NCI-H146 (cell line): ENCODE measurements around the gene FAF1.

Source experiments
- DNase-seq: peaks from one replicate; lab custom pipeline; 2025; lab: John Stamatoyannopoulos, UW

Gene FAF1

DNA sequence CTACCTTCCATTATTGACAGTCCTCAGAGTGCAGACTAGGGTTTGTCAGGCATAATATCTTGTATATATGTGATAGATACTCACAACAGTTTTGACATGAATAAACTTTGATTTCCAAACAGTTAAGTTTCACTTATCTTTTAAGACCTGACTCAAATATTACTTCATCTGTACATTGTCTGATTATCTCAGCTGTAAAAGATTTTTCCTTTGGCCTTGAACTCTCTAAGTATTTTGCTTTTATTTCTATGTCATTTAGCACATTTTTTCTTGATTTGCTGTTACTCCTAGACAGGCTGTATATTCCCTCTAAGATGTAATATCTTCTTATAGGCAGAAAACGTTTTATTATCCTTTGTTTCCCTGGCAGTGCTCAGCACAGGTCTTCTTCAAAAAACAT is 471.2 kb downstream of the FAF1 start:
- no peak for DNase-seq

DNA sequence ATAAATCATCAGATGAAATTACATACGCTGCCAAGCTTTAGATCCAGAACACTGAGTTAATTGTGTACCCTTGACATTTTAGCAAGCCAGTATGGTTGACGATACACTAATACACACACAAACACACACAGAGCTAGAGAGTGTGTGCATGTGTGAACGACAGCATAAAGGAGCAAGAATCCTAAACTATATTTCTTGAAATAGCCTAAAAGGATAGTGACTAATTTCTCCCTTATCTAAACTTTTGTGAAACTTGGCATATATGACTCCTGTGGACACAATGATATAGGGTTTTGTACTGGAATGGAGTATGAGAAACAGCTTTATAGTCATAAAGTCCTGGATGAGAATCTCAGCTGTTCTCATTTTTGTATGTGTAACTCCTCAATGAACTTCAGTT is 471.7 kb downstream of the FAF1 start:
- DNase-seq: no peak

DNA sequence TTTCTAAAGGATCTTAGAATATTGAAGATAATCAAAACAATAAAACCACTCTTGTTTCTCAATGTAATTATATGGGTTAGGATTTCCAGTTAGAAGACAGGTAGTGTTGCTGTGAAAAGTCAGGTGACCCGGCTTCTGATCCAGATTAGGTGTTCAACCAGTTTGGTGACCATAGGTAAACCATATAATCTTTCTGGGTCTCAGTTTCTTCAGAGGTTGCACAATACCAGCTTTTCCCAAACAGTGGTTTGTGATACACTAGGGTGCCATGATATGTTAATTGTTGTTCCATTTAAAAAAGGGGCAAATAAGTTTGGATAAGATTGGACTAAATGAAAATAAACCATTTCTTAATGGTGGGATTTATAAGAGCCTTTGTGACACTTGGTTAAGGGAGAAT is 472.3 kb downstream of the FAF1 start:
- no peak for DNase-seq

DNA sequence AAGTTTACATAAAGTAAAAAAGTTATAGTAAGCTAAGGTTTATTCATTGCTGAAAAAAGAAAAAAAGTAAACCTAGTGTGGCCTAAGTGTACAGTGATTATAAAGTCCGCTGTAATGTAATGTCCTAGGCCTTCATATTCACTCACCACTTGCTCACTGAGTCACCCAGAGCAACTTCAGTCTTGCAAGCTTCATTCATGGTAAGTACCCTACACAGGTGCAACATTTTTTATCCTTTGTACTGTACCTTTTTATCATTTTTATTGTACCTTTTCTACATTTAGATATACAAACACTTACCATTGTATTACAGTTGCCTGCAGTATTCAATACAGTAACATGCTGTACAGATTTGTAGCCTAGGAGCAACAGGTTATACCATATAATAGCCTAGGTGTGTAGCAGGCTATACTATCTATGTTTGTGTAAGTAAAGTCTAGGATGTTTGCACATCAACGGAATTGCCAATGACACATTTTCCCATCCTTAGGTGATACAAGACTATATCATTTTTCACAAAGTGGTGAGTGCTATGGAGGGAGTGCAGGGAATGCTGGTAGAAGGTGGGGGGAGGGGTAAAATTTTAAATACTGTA is 478.8 kb downstream of the FAF1 start:
- no peak for DNase-seq

DNA sequence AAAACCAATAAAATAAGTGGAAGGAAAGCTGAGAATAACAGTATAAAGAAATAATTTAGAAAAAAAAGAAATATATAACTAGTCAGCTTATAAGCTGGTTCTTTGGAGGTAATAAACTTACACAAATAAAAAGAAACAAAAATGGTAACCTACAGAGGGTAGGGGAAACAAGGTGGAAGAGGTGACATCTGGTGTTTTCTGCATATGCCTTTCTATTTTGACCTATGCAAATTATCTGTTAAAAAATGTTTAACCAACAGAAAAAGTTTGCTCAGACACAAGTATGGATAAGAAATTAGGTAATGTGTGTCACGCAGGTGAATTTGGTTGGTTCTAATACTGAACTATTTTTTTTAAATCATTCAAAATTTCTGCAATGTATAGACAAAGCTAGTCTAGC is 483.3 kb downstream of the FAF1 start:
- no peak for DNase-seq

DNA sequence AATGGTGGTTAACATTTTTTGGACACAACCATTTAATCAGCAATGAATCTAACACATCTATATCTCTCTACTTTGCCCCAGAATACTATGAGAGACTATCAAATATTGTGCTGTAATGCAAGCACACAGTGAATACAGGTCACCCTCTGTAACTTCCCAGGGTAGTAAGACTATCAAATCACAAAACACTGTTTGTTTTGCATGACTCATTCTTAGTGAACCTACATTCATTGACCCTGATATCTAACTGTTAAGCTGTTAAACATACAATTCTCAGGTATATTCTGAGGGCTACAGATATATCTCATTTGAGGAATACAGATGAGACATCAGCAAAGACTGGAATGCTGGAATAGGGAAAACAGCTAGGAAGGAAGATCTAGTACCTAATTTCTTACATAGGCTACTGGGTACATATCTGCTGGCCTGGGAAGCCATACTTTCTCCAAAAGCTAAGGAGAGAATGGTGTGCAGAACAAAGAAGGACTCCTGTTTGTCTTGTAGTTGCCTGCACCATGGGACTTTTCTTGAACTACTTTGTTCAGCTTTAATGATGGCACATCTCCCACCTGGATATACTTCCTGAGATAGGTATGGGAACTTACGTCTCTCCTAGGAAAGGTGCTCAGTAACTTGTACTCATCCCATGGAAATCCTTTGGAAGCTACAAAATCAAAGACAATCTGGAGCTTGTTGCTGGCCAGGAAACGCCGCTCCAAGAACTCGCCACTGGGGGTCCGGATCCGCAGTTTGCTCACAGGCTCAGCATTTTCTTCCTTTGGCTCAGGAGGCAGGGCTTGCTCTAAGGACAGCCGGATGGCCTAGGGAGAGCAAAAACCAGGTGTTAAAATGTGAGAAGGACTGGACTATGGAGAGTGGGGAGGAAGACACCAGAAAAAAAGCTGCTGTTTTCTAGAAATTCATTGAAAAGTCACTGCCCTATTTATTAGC is 484.9 kb downstream of the FAF1 start:
- DNase-seq: peak; percentile 26

DNA sequence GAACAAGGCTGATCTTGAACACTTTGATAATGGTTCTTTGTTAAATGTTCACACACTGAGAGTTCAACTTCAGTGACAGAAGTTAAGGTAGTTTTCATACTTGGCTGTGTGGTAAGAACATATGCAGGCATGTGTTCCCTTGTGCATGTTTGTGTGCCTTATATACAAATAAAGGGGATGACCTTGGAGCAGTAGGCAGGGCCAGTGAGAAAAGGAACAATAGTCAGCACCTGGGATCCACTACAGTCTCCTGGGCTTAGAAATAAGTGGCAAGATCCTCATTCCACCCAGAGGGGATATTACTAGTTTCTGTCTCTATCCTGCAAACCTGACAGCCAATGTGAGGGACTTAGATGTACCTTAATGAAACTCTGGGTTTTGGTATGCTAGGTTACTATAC is 486.6 kb downstream of the FAF1 start:
- DNase-seq: no peak

DNA sequence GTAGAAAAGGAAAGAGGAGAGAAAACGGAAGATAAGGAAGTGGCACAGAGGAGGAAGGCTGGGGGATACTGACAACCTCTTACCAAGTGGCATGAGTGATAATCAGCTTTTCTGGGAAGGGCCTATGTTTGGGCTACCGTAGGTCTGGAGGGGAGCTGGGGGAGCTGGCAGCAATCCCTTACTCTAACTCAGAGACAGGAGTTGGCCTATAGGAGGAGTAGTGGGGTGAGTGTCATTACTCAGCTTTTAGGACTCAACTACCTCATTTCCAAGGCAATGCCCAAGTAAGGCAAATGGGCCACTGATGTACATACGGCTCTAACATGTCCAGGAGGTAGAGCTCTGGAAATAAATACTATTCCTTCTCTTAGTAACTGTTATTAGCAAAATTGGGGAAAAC is 488.1 kb downstream of the FAF1 start:
- no peak for DNase-seq

DNA sequence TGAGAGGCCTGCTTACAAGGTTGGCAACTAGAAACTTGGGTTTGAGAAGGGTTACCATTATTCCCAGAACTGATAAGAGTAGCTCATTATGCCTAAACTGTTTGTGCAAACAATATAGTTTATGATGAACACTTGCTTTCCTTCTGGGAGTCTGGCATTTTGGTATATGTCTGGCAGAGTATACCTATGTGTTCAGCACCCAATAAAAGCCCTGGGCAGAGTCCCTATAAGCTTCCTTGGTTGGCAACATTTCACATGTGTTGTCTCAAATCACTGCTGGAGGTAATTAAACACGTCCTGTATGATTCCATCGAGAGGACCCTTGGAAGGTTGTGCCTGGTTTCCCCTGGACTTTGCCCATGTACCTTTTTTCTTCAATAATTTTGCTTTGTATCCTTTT is 497.1 kb downstream of the FAF1 start:
- DNase-seq: no peak

DNA sequence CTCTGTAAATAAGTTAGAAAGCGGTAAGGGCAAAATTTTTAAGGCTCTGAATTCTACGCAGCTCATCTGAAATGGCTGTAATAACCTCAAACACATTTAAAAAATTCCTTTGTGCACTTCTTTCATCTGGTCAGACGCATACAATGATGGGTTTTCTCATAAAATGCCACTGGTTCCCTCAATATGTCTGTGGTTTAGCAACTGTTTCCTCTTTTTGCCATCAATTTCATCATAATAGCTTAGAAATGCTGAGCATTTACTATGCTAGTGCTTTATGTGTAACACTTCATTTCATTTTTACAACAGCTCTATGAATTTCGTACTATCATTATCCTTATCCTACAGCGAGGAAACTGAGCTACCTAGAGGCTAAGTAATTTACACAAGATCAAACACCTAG is 501.6 kb downstream of the FAF1 start:
- no peak for DNase-seq

DNA sequence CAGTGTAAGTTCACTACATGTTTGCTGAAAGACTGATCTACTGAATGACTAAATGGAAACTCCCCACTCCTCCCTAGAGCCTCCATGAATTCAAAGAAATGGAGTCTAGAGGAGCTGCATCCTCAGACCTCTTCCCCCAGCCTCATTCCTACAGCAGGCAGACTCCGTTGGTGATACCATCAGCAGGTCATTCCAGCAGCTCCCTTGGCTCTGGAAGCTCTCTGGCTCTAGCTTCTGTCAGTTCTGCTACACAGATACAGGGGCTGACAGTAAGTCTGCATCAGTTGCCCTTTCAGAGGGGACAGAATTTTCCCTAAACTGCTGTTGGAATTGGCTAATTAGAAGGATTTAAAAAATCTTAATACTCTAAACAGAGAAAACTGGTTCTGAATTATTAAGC is 505.2 kb downstream of the FAF1 start:
- no peak for DNase-seq

DNA sequence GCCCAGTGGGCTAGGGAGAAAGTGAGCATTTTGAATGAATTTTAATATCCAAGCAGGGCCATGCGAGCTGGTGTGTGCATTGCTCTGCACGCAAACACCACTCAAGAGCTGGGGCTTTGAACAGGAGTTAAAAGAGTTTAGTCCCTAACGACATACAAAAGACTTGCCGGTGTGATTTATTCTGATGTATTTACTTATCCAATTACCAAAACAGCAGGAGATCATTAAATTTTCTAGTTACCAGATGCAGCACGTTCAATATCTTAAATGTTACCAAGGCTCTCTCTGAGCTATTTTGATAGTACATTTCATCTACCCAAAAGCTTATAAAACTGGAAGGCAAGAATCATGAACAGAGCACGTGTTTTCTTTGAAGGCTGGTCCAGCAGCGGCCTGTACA is 506.8 kb downstream of the FAF1 start:
- peak; percentile 60 for DNase-seq

DNA sequence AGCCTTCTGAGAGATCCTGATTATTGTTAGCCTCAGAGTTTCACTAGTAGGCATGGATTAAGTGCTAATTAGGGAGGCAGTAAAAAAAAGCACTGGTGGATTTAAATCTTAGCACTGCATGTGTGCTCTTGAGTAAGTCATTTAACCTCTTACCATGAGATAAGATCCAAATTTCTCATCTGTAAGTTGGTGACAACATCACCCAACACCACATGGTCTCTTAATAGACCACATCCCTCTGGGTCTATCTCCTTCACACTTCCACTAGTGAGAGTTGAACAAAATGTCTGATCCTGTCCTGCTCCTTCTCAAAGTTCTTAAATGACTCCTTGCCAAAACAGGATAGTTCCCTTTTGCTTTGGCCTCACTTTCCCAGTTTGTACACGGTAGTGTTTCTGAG is 507.4 kb downstream of the FAF1 start:
- no peak for DNase-seq

DNA sequence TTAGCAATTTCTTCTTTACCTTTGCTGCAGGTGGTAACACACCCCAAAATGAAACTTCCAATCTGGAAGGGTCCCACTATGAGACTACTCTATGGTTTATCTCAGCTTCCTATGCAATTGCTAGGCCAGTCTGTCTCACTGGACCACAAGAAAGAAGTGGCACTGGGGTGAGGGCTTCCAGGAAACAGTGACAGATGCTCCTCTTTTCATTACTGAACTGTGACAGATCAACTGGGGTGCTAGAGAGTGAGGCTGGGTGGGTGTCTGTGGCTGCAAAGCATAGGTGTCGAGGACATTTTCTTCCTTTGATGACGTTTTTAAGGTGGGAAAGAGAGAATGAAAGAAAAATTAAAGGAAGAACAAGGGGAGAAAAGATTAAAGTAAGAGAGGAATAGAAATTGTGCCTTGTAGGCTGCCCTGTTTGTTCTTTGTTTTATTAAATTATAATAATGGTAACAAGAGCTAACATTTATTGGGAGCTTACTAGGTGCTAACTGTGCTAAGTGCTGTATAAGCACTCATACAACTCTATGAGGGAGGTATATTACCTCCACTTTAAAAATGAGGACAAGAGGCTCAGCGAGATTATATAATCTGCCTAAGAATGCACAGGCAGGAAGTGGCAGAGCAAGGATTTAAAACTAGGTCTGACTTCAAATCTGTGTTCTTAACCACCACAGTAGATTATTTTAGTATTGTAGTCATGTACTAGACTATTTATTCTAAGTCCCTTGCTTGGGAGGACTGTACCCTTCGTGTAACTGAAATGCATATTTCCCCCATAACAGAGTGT is 509.0 kb downstream of the FAF1 start:
- no peak for DNase-seq

DNA sequence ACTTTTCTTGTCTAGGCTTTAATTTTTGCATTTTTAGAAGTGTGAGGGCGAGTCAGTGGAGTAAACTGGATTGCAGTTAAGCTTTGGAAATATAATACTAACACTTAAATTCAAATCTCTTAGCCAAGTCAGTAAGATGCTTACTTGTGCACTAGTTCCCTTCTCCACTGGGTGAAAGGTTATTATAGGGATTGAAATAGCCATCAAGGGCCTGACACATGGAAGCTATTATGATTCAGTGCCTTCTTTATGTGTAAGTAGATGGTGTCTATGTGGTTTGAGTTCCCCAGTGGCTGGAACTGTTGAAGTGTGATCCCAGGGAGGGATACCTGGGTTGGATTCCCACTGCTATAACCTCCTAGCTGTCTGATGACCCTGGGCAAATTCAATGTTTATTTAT is 512.1 kb downstream of the FAF1 start:
- DNase-seq: no peak

DNA sequence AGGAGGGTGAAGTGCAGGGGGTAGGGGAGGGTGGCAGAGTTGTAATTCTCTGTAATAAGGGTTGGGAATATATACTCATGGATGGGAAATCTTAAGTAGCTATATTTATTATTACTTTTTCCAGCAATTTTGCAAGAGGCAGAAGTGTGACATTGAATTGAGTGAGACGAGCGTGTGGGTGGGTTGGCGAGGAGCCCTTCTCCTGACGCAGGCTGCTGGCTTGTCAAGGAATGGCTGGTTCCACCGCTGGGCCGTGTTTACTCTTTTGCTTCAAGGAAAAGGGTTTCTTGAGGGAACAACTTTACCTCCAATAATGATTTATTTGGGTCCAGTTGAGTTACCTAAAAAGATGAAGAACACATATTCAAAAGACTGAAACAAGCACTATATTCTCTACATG is 518.9 kb downstream of the FAF1 start:
- DNase-seq: no peak

DNA sequence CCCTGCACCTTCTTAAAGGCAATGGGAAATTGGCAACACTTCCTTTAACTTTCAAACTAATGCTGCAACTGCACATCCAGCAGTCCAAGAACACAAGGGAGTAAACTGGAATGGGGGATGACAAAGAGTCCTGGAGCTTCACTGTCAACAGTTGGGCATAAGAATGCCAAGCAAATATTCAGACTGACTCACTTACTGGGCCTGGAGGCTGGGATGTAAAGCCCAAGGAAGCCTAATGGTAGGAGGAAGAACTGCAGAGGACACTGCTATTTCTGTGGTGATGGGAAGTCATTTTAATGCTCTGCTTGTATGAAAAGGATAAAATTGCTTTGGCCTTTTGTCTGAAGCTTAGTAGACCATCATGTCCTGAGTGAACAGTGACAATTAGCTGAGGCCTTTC is 521.1 kb downstream of the FAF1 start:
- no peak for DNase-seq

DNA sequence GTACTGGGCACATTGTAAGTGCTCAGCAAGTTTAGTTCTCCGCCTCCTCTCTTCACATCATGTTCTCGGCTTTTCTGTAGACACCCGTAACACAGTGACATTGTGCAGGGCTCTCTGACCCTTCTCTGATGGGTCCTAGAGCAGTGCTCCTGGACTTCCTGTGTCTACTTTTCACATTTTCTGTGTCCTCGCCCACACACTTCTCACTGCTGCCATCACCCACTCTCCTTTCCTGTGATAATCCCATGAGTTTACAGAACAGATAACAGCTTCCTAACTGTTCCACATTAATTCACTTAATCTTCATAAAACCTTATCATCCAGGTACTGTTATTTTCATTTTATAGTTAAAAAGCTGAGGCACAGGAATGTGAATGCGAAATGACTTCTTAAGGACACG is 523.6 kb downstream of the FAF1 start:
- DNase-seq: no peak

DNA sequence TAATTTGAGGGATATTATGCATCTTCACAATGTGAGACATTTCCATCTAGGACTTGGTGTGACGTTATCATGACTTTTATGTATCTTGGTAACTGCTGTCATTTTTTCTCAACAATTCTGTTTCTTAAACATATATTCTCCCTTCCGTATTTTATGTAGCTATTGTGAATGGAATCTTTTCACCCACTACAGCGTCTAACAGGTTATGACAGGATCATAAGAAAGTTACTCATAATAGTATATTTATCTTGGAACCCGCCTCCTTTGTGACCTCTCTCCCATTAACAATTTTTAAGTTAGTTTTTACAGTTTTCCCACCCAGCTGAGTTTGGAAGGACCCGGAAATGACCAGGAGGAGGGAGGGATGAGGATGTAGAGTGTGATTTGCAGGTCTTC is 530.1 kb downstream of the FAF1 start:
- DNase-seq: no peak

DNA sequence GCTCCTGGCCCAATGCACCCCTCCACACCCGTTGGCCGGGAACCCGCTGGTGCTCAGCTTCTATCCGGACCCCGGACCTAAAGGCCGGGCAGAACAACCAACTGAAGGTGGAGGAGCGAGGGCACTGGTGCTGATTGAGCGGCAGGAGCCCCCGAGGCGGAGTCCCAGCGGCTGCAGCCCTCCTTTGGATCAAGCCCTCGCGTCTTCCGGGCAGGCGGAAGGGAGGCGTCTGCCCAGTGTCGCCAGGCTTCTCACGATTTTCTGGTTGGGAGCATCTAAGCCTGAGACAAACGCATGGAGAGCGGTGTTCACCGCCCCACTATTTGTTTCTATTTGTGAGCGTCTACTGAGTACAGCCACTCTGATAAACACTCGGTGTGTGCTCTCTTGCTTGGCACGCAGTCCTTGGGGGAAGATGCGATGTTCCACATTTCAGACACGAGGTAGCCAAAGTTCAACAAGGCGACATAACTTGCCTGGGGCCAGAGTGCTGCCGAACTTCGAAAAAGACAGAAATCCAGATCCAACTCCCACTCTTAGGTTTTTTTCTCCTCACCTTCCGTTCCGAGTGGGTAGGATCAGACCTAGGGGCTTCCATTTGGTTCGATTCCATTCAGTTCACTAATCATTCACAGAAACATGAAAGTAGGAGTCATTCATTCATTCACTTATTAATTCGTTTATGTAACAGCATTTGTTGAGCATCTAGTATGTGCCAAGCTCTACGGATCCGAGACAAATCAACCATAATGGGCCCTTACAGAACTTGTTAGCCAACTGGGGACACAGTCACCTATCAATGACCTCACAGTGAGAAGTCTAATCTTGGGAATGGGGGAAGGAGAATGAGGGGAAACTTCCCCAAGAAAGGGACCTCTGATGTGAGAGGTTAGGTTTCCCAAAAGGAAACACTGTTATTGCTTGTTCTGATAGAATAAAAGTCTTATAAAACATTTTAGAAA is 532.0 kb downstream of the FAF1 start:
- no peak for DNase-seq

DNA sequence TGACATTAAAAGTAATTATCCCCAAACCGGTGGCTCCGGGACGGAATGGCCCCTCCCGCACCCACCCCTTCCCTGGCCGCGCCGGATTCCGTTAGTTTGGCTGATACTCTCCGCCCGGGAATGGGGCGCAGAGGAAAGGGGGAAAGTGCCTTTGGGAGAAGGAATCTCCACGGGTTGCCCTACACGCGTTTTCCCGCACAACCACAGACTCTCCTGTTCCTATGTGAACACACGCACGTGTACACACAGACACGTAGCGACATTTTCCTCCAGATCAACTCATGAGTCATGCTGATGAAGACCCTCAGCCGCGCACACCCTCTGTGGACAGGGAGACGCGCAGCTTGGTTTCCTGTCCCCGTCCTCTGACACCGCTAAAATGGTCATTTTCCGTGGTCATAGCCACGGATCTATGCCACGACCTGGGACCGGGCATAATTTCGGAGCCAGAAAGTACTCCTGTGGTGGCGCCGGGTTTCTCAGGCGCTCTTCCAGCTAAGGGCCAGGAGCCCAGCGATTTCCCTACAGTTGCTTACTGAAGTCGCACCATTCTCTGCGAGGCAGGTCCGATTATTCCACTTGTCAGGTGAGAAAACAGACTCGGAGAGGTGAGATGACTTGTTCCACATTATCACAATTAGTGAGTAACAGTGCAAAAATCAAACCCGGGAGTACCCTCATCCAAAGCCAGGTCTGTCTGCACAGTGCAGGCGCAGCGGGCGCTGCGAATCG is 532.8 kb downstream of the FAF1 start:
- no peak for DNase-seq
